Endodermal cell (in vitro differentiated cells): ENCODE data around the gene SART3. TPM values are rescaled to one million over a fixed set of nuclear protein-coding genes. Genes with fewer than 3 reads are reported as not detected.
A peak's percentile ranks its signal among the peaks of the same experiment; 100 is the strongest.

Experiments
- DNase-seq: peaks from one replicate; pipeline ENCODE4 v3.0.0-alpha.2; 2017
- H3K27ac ChIP-seq: 2 replicates; pipeline ENCODE4 v1.5.1; 2013; ENCODE audit warnings: mild to moderate bottlenecking, low read depth, low read length, moderate library complexity
- H3K27me3 ChIP-seq: 2 replicates; pipeline ENCODE4 v1.6.1; 2013; ENCODE audit warnings: mild to moderate bottlenecking, low read length, moderate library complexity; ENCODE audit not compliant: insufficient read depth, control insufficient read depth, poor library complexity, severe bottlenecking
- H3K36me3 ChIP-seq: 2 replicates; pipeline ENCODE4 v1.7.0; 2013; ENCODE audit warnings: mild to moderate bottlenecking, low read length, moderate library complexity; ENCODE audit not compliant: control insufficient read depth, insufficient read depth
- H3K4me1 ChIP-seq: one replicate; pipeline ENCODE4 v1.7.0; 2013; ENCODE audit warnings: low read length; ENCODE audit not compliant: control insufficient read depth, insufficient read depth
- H3K4me3 ChIP-seq: 2 replicates; pipeline ENCODE4 v1.5.1; 2013; ENCODE audit warnings: mild to moderate bottlenecking, low read length, moderate library complexity
- H3K9ac ChIP-seq: 2 replicates; pipeline ENCODE4 v1.6.1; 2013; ENCODE audit warnings: mild to moderate bottlenecking, low read length, moderate library complexity; ENCODE audit not compliant: poor library complexity, severe bottlenecking; ENCODE audit errors: extremely low read depth
- H3K9me3 ChIP-seq: 2 replicates; pipeline ENCODE4 v1.6.1; 2013; ENCODE audit warnings: mild to moderate bottlenecking, low read length, moderate library complexity; ENCODE audit not compliant: control insufficient read depth
- H3K27ac Mint-ChIP-seq: 2 replicates; pipeline ENCODE4 v1.8.0; 2020; ENCODE audit warnings: mixed read lengths
- H3K27me3 Mint-ChIP-seq: 2 replicates; pipeline ENCODE4 v1.8.0; 2021; ENCODE audit warnings: mild to moderate bottlenecking, mixed read lengths; ENCODE audit not compliant: insufficient read depth
- H3K36me3 Mint-ChIP-seq: 2 replicates; pipeline ENCODE4 v1.8.0; 2020; ENCODE audit warnings: low read depth, mixed read lengths
- H3K4me1 Mint-ChIP-seq: 2 replicates; pipeline ENCODE4 v1.8.0; 2020; ENCODE audit warnings: mixed read lengths
- H3K4me3 Mint-ChIP-seq: 2 replicates; pipeline ENCODE4 v1.8.0; 2020; ENCODE audit warnings: mild to moderate bottlenecking, moderate library complexity, mixed read lengths
- H3K9me3 Mint-ChIP-seq: 2 replicates; pipeline ENCODE4 v1.8.0; 2020; ENCODE audit warnings: mild to moderate bottlenecking, mixed read lengths
- WGBS, 2 experiments: methylation state at CpG; one replicate each; pipeline versions ENCODE4 v1.1.5 to v1.1.7; 2013; ENCODE audit warnings: missing lambda C conversion rate in 2 of 2, mixed read lengths in 1 of 2; ENCODE audit not compliant: insufficient coverage in 1 of 2, insufficient read length in 1 of 2; 5-methylcytosine and 5-hydroxymethylcytosine counted together
- total RNA-seq, 2 donors: library from RNA; stranded (reverse); fragmentation: NEBNext Ultra II Directional in 1 of 2; extraction: Animal tissue kit (Norgen Biotek cat#: 25700) in 1 of 2; gene quantifications; 2 replicates in 1 of 2; 3 replicates in 1 of 2; pipeline ENCODE4 v1.2.1, GENCODE V29; 2021
- TF ChIP-seq, protein P1 (sequence below): fragments of 200-600 bp; sonication (generic); conservative IDR thresholded peaks from 2 replicates; pipeline ENCODE4 v1.5.0; 2021; ENCODE audit warnings: antibody characterized with exemption, mild to moderate bottlenecking

Gene SART3
- total RNA-seq, 2 donors from 2014 or later, result 83.5 to 86.2 TPM

DNA sequence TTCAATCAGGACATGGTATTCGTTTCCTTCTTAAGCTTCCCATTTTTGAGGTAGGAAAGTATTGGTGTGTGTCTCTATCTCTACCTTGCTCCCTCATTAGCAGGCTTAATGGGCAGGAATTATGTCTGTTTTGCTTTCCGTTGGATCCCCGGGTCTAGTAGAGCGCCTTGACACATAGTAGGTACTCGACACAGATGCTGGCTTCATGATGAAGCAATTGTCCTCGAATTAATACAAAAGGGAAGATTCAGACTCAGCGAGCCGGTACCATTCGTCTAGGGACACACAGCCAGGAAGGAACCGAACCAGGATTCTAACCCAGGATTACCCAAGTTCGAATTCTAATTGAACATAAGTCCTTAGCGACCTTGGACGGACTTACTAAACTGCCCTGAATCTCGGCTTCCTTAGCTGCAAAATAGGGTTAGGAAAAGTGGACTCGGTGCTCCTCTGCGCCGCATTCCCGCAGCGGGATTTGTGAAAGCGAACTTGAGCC lies 927 bp upstream of the SART3 start:
- H3K9me3 Mint-ChIP-seq, result no peaks in the 10 kb centered on the region
- peak overlapping the region; percentile 100 for H3K27ac Mint-ChIP-seq
- Histone ChIP-seq H3K9me3 (no peaks in the 10 kb centered on the region), H3K27ac (peak overlapping the region; percentile 98), H3K4me3 (peak overlapping the region; percentile 94), H3K9ac (peak overlapping the region; percentile 98), H3K27me3 (no peaks in the 10 kb centered on the region), H3K36me3 (peaks cover 43% of the 10 kb centered on the region), H3K4me1 (no peaks in the 10 kb centered on the region)
- 1% methylated on average over 10 to 20 of the region's 20 CpGs for WGBS, 2 experiments
- TF ChIP-seq, protein P1, sequence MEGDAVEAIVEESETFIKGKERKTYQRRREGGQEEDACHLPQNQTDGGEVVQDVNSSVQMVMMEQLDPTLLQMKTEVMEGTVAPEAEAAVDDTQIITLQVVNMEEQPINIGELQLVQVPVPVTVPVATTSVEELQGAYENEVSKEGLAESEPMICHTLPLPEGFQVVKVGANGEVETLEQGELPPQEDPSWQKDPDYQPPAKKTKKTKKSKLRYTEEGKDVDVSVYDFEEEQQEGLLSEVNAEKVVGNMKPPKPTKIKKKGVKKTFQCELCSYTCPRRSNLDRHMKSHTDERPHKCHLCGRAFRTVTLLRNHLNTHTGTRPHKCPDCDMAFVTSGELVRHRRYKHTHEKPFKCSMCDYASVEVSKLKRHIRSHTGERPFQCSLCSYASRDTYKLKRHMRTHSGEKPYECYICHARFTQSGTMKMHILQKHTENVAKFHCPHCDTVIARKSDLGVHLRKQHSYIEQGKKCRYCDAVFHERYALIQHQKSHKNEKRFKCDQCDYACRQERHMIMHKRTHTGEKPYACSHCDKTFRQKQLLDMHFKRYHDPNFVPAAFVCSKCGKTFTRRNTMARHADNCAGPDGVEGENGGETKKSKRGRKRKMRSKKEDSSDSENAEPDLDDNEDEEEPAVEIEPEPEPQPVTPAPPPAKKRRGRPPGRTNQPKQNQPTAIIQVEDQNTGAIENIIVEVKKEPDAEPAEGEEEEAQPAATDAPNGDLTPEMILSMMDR, result no peak
- H3K4me1 Mint-ChIP-seq, result peaks cover 15% of the 10 kb centered on the region
- peak overlapping the region; percentile 94 for H3K4me3 Mint-ChIP-seq
- peaks cover 35% of the 10 kb centered on the region for H3K36me3 Mint-ChIP-seq
- no peaks in the 10 kb centered on the region for H3K27me3 Mint-ChIP-seq
- no peak for DNase-seq

DNA sequence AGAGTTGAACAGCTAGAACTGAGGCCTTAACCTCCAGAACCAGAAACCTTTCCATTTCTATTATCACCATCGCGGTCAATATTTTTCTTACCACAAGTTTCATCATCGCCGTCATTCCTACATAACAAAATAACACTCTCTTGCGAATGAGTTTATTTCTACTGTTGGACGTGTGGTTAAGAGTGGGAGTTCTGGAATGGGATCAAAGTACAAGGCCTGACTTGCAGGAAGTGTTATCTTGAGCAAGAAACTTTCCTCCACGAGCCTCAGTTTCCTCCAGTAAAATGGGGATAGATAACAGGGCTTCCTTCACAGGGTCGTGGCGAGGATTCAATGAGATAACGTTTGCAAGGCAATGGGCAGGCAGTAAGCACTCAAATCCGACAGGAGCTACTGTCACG lies 652 bp downstream of the SART3 start:
- Mint-ChIP-seq H3K27me3 (no peaks in the 10 kb centered on the region), H3K4me3 (peak overlapping the region; percentile 94), H3K27ac (peak overlapping the region; percentile 100), H3K36me3 (peaks cover 35% of the 10 kb centered on the region), H3K4me1 (peaks cover 19% of the 10 kb centered on the region), H3K9me3 (no peaks in the 10 kb centered on the region)
- Histone ChIP-seq H3K27me3 (no peaks in the 10 kb centered on the region), H3K9me3 (no peaks in the 10 kb centered on the region), H3K4me3 (peak overlapping the region; percentile 94), H3K27ac (peak overlapping the region; percentile 98), H3K36me3 (peaks cover 37% of the 10 kb centered on the region), H3K9ac (peak overlapping the region; percentile 98), H3K4me1 (no peaks in the 10 kb centered on the region)
- DNase-seq, result no peak
- TF ChIP-seq, protein P1, result no peak
- WGBS, 2 experiments, result 0 to 5% methylated on average over 9 to 12 of the region's 12 CpGs

DNA sequence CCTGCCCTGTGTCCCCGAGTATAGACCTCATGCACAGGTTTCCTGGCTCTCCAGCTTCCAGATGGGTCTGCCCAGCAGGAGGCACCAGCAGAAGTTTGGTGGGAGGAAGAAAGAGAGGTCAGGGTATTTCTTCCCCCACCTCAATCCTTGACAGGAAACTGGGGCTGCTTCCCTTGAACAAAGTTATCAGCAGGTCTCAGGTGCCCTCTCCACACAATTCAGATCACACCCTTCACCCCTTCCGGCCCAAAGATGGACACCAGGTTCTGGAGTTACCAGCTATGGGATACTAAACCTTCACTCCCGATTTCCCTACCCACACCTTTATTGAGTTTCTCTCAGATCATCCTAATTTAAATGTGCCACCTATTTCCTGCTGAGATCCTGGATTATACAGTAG lies 1.2 kb downstream of the SART3 start:
- Mint-ChIP-seq H3K4me3 (peak overlapping the region; percentile 94), H3K4me1 (peaks cover 23% of the 10 kb centered on the region), H3K27me3 (no peaks in the 10 kb centered on the region), H3K36me3 (peaks cover 34% of the 10 kb centered on the region), H3K27ac (peak overlapping the region; percentile 100), H3K9me3 (no peaks in the 10 kb centered on the region)
- peak overlapping the region; percentile 98 for H3K9ac ChIP-seq
- TF ChIP-seq, protein P1, result no peak
- H3K27ac ChIP-seq, result no peak overlapping the region
- H3K4me3 ChIP-seq, result peak overlapping the region; percentile 94
- DNase-seq, result peak; percentile 59
- no peaks in the 10 kb centered on the region for H3K27me3 ChIP-seq
- peaks cover 31% of the 10 kb centered on the region for H3K36me3 ChIP-seq
- H3K4me1 ChIP-seq, result no peaks in the 10 kb centered on the region
- 69 to 89% methylated on average over 2 to 3 of the region's 3 CpGs for WGBS, 2 experiments
- no peaks in the 10 kb centered on the region for H3K9me3 ChIP-seq
